Peyer's patch (tissue), 4 donors: Measurements from ENCODE around the gene MYBPC2. TPM values are rescaled to one million over a fixed set of nuclear protein-coding genes. Genes with fewer than 3 reads are reported as not detected.

ENCODE experiments used
- DNase-seq, 3 donors: peaks; one replicate each; pipeline ENCODE4 v3.0.0-alpha.2; 2017 to 2019
- H3K27ac ChIP-seq, 4 donors: fragments of 200-600 bp; sonication (generic); one replicate each; pipeline ENCODE4 v1.5.1; 2016 to 2019
- H3K27me3 ChIP-seq, 2 donors: fragments of 200-600 bp; sonication (generic); one replicate each; pipeline ENCODE4 v1.5.1; 2019
- H3K36me3 ChIP-seq, 3 donors: fragments of 200-600 bp; sonication (generic); one replicate each; pipeline ENCODE4 v1.5.1; 2016 to 2019
- H3K4me1 ChIP-seq, 4 donors: fragments of 200-600 bp; sonication (generic); one replicate each; pipeline ENCODE4 v1.5.1; 2016 to 2019
- H3K4me3 ChIP-seq, 4 donors: fragments of 200-600 bp; sonication (generic); 1 replicate in 3 of 4; 2 replicates in 1 of 4; pipeline ENCODE4 v1.5.1; 2016 to 2019; ENCODE audit warnings: mild to moderate bottlenecking in 1 of 4
- H3K9me3 ChIP-seq, 4 donors: fragments of 200-600 bp; sonication (generic); one replicate each; pipeline ENCODE4 v1.5.1; 2016 to 2019; ENCODE audit warnings: mild to moderate bottlenecking in 1 of 4
- POLR2A ChIP-seq, 2 donors: fragments of 450-650 bp; IDR thresholded peaks; one replicate each; pipeline ENCODE4 v1.5.1; 2017; ENCODE audit warnings: antibody characterized with exemption in 2 of 2, mild to moderate bottlenecking in 2 of 2, moderate library complexity in 2 of 2
- total RNA-seq, 4 donors: library from RNA; depleted of rRNA; stranded (reverse); fragments of >200 nt; gene quantifications; one replicate each; pipeline ENCODE4 v1.1.0, GENCODE V29; 2016
- TF ChIP-seq, protein P1 (sequence below), 6 experiments: fragments of 450-650 bp in 4 of 6; fragments of 200-600 bp in 2 of 6; sonication (generic) in 1 of 6; IDR thresholded peaks; one replicate each; pipeline ENCODE4 v1.5.1; 2017 to 2019; ENCODE audit warnings: antibody characterized with exemption in 6 of 6, mild to moderate bottlenecking in 3 of 6, moderate library complexity in 1 of 6

The MYBPC2 gene
- total RNA-seq, 4 donors from 2014 or later = not detected

- TF ChIP-seq POLR2A (IDR thresholded peaks at IDR 0.05) = no peak
- TF ChIP-seq, protein P1, sequence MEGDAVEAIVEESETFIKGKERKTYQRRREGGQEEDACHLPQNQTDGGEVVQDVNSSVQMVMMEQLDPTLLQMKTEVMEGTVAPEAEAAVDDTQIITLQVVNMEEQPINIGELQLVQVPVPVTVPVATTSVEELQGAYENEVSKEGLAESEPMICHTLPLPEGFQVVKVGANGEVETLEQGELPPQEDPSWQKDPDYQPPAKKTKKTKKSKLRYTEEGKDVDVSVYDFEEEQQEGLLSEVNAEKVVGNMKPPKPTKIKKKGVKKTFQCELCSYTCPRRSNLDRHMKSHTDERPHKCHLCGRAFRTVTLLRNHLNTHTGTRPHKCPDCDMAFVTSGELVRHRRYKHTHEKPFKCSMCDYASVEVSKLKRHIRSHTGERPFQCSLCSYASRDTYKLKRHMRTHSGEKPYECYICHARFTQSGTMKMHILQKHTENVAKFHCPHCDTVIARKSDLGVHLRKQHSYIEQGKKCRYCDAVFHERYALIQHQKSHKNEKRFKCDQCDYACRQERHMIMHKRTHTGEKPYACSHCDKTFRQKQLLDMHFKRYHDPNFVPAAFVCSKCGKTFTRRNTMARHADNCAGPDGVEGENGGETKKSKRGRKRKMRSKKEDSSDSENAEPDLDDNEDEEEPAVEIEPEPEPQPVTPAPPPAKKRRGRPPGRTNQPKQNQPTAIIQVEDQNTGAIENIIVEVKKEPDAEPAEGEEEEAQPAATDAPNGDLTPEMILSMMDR (IDR thresholded peaks at IDR 0.05) = no peak
- DNase-seq = no peak
- H3K9me3 ChIP-seq = no peaks in the 10 kb centered on the region
- no peaks in the 10 kb centered on the region for H3K27me3 ChIP-seq
- H3K36me3 ChIP-seq = peaks cover 0 to 4% (median 0%) of the 10 kb centered on the region in 3 donors
- H3K4me1 ChIP-seq = peaks cover 0 to 10% (median 3%) of the 10 kb centered on the region in 4 donors
- H3K4me3 ChIP-seq = no peak overlapping the region
- no peak overlapping the region for H3K27ac ChIP-seq
These were observed 25.9 kb upstream of the MYBPC2 start for GRCh38 chr19:50406829-50407228.

- TF ChIP-seq, protein P1 (IDR thresholded peaks at IDR 0.05) = no peak
- TF ChIP-seq POLR2A (IDR thresholded peaks at IDR 0.05) = no peak
- Histone ChIP-seq H3K27ac (no peak overlapping the region), H3K4me3 (no peak overlapping the region), H3K36me3 (peaks cover 0 to 4% (median 0%) of the 10 kb centered on the region in 3 donors), H3K4me1 (peaks cover 0 to 10% (median 3%) of the 10 kb centered on the region in 4 donors), H3K9me3 (no peaks in the 10 kb centered on the region), H3K27me3 (no peaks in the 10 kb centered on the region)
- DNase-seq = no peak
These were observed 23.3 kb upstream of the MYBPC2 start for GRCh38 chr19:50409347-50409746.

DNA sequence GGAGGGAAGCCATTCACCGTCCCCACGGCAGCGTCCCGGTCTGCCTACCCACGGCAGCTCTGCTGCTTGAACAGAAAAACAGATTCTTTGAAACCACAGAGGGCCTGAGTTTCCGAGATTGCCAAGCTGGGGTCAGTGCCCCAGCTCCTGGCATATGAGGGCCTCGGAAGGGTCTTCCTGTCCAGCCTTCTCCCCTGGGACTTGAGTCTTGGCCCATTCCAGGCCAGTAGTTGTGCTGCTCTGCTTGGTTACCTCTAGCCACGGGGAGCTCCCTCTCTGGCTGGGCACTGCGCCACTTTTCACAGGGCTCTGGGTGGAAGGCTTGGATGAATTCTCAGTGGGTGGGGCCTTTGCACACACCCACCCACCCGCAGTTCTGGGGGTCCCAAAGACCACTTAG lies 22.6 kb upstream of the MYBPC2 start:
- no peaks in the 10 kb centered on the region for H3K27me3 ChIP-seq

GRCh38 chr19:50412419-50412818 lies 20.3 kb upstream of the MYBPC2 start:
- DNase-seq = no peak
- Histone ChIP-seq H3K27ac (no peak overlapping the region), H3K36me3 (no peaks in the 10 kb centered on the region), H3K9me3 (no peaks in the 10 kb centered on the region), H3K4me3 (no peak overlapping the region), H3K27me3 (peaks cover 0 to 2% of the 10 kb centered on the region in 2 donors), H3K4me1 (peaks cover 6 to 21% (median 14%) of the 10 kb centered on the region in 4 donors)
- TF ChIP-seq POLR2A (IDR thresholded peaks at IDR 0.05) = no peak
- TF ChIP-seq, protein P1 (IDR thresholded peaks at IDR 0.05) = no peak

More for the DNA sequence above, 22.6 kb upstream of the MYBPC2 start:
- Histone ChIP-seq H3K27ac (peak overlapping the region in 2 of 4 donors; percentile 48 to 81), H3K4me3 (no peak overlapping the region), H3K4me1 (peaks cover 0 to 14% (median 4%) of the 10 kb centered on the region in 4 donors), H3K36me3 (peaks cover 0 to 4% (median 0%) of the 10 kb centered on the region in 3 donors), H3K9me3 (no peaks in the 10 kb centered on the region)
- TF ChIP-seq, protein P1 (IDR thresholded peaks at IDR 0.05) = no peak
- TF ChIP-seq POLR2A (IDR thresholded peaks at IDR 0.05) = no peak
- no peak for DNase-seq

- Histone ChIP-seq H3K27ac (no peak overlapping the region), H3K27me3 (peaks cover 0 to 3% of the 10 kb centered on the region in 2 donors), H3K9me3 (no peaks in the 10 kb centered on the region), H3K36me3 (no peaks in the 10 kb centered on the region), H3K4me3 (no peak overlapping the region), H3K4me1 (peaks cover 6 to 22% (median 14%) of the 10 kb centered on the region in 4 donors)
- no peak for TF ChIP-seq POLR2A (IDR thresholded peaks at IDR 0.05)
- TF ChIP-seq, protein P1 (IDR thresholded peaks at IDR 0.05) = no peak
- no peak for DNase-seq
These were observed 19.6 kb upstream of the MYBPC2 start for GRCh38 chr19:50413096-50413495.

- no peak overlapping the region for H3K27ac ChIP-seq
- no peaks in the 10 kb centered on the region for H3K36me3 ChIP-seq
- H3K9me3 ChIP-seq = no peaks in the 10 kb centered on the region
- no peak for DNase-seq
- TF ChIP-seq POLR2A (IDR thresholded peaks at IDR 0.05) = no peak
- TF ChIP-seq, protein P1 (IDR thresholded peaks at IDR 0.05) = no peak
- no peak overlapping the region for H3K4me3 ChIP-seq
- peaks cover 6 to 22% (median 14%) of the 10 kb centered on the region in 4 donors for H3K4me1 ChIP-seq
- peaks cover 0 to 5% of the 10 kb centered on the region in 2 donors for H3K27me3 ChIP-seq
These were observed 19.2 kb upstream of the MYBPC2 start for GRCh38 chr19:50413531-50413930.
